H1 (cell line): ENCODE results near the gene EXT2. TPM values are rescaled to one million over a fixed set of nuclear protein-coding genes. Genes with fewer than 3 reads are reported as not detected.

Experiments
- BACH1 ChIP-seq: IDR thresholded peaks from 2 replicates; pipeline ENCODE4 v1.6.1; 2012; ENCODE audit warnings: low read length, improper control_type of control experiment
- BCL11A ChIP-seq, 2 experiments: IDR thresholded peaks; one replicate each; pipeline ENCODE4 v1.6.1; 2011; ENCODE audit warnings: low read depth in 2 of 2, low read length in 2 of 2, mild to moderate bottlenecking in 2 of 2
- CHD2 ChIP-seq: IDR thresholded peaks from 2 replicates; pipeline ENCODE4 v1.6.1; 2012; ENCODE audit warnings: low read length, improper control_type of control experiment
- EGR1 ChIP-seq: IDR thresholded peaks from 2 replicates; pipeline ENCODE4 v1.6.1; 2011; ENCODE audit warnings: low read depth, low read length, borderline replicate concordance
- GABPA ChIP-seq: IDR thresholded peaks from 2 replicates; pipeline ENCODE4 v1.6.1; 2011; ENCODE audit warnings: mild to moderate bottlenecking, low read length, moderate library complexity, borderline replicate concordance; ENCODE audit not compliant: insufficient read depth
- GTF2F1 ChIP-seq: IDR thresholded peaks from 2 replicates; pipeline ENCODE4 v1.6.1; 2012; ENCODE audit warnings: low read depth, low read length, improper control_type of control experiment, borderline replicate concordance
- HDAC2 ChIP-seq, 2 experiments: fragments of 300-600 bp in 1 of 2; sonication (generic) in 1 of 2; IDR thresholded peaks; 2 replicates each; pipeline ENCODE4 v1.6.1; 2011 to 2012; ENCODE audit warnings: low read depth in 2 of 2, low read length in 2 of 2, mild to moderate bottlenecking in 2 of 2, moderate library complexity in 2 of 2, borderline replicate concordance in 1 of 2, inconsistent platforms in 1 of 2
- NANOG ChIP-seq: IDR thresholded peaks from 2 replicates; pipeline ENCODE4 v1.6.1; 2011; ENCODE audit warnings: low read length, low read depth, mild to moderate bottlenecking, inconsistent platforms; ENCODE audit not compliant: insufficient read depth, poor library complexity, severe bottlenecking
- PHF8 ChIP-seq: fragments of 200-600 bp; sonication (generic); conservative IDR thresholded peaks from 2 replicates; pipeline ENCODE4 v1.7.1; 2012; ENCODE audit warnings: low read depth, mild to moderate bottlenecking, inconsistent platforms, low read length, moderate library complexity
- RBBP5 ChIP-seq: IDR thresholded peaks from 2 replicates; pipeline ENCODE4 v1.7.1; 2012; ENCODE audit warnings: low read depth, mild to moderate bottlenecking, inconsistent platforms, low read length, moderate library complexity, borderline replicate concordance
- SAP30 ChIP-seq: fragments of 300-600 bp; sonication (generic); IDR thresholded peaks from 2 replicates; pipeline ENCODE4 v1.7.1; 2012; ENCODE audit warnings: low read length, moderate library complexity, mild to moderate bottlenecking, inconsistent platforms; ENCODE audit not compliant: insufficient read depth, insufficient replicate concordance
- SIX5 ChIP-seq: IDR thresholded peaks from 2 replicates; pipeline ENCODE4 v1.6.1; 2011; ENCODE audit warnings: mild to moderate bottlenecking, low read depth, low read length
- SP1 ChIP-seq: IDR thresholded peaks from 2 replicates; pipeline ENCODE4 v1.6.1; 2011; ENCODE audit warnings: low read depth, low read length
- TAF7 ChIP-seq: optimal IDR thresholded peaks from 2 replicates; pipeline ENCODE3; 2011; ENCODE audit warnings: low read depth, mild to moderate bottlenecking, inconsistent platforms, low read length, moderate library complexity, borderline replicate concordance
- TBP ChIP-seq: IDR thresholded peaks from 2 replicates; pipeline ENCODE4 v1.6.1; 2011; ENCODE audit warnings: low read depth, low read length, improper control_type of control experiment
- YY1 ChIP-seq: IDR thresholded peaks from 2 replicates; pipeline ENCODE4 v1.6.1; 2011; ENCODE audit warnings: low read depth, mild to moderate bottlenecking, low read length
- polyA plus RNA-seq, 7 experiments: library from polyadenylated mRNA; depleted of rRNA in 3 of 7; stranded (reverse) in 5 of 7; unstranded in 2 of 7; fragments of >200 nt in 5 of 7; fragments of 200-250 nt in 2 of 7; gene quantifications; 1 replicate in 5 of 7; 2 replicates in 1 of 7; 4 replicates in 1 of 7; pipeline versions ENCODE4 v1.2.1 to v1.2.3, GENCODE V29; 2011 to 2013; ENCODE audit warnings: missing spikeins in 2 of 7, mixed read lengths in 2 of 7
- total RNA-seq: library from RNA; stranded (reverse); fragmentation: NEBNext Ultra II Directional; extraction: Animal tissue kit (Norgen Biotek cat#: 25700); gene quantifications from 2 replicates; pipeline ENCODE4 v1.2.1, GENCODE V29; 2021
- TF ChIP-seq, protein P1 (sequence below), 3 experiments: IDR thresholded peaks; 1 replicate in 2 of 3; 2 replicates in 1 of 3; pipeline versions ENCODE4 v1.5.1 to v1.6.1; 2011; ENCODE audit warnings: low read length in 3 of 3, mild to moderate bottlenecking in 3 of 3, inconsistent platforms in 2 of 3, low read depth in 1 of 3, moderate library complexity in 1 of 3; ENCODE audit not compliant: insufficient read depth in 1 of 3; ENCODE audit errors: control extremely low read depth in 1 of 3

EXT2 gene
- total and polyA plus RNA-seq, 2 of the 8 experiments (the other 6 are each of a cell fraction or from before 2014, with no cell fraction given), result 29.8 to 42.8 TPM

DNA sequence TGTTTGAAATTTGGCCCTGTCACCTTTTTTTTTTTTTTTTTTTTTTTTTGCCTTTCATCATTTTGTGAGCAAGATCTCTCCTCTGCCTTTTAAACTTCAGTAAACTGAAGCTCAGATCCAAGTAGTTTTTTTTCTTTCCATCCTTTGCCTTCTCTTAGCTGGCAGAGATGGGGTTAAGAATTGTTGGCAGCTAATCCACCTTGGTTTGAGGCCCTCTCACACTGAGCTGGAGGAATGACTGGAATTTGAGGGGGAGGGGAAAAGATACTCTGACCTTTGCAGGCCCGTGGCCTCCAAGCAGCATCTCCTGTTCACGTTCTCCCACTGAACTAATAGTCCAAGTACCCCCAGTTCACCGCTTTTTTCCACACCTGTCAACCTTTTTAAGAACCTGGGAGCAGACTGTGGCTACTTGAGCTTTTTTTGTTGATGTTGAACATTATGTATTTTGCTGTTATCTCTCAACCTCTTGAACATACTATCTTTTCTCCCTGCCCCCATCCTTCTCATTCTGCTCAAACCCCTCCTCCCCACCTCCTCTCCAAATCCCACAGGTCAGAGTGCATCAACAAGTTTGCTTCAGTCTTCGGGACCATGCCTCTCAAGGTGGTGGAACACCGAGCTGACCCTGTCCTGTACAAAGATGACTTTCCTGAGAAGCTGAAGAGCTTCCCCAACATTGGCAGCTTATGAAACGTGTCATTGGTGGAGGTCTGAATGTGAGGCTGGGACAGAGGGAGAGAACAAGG is 148.3 kb downstream of the EXT2 start (continued):
- TF ChIP-seq RBBP5, result peak; percentile 100
- TF ChIP-seq EGR1, result peak; percentile 83
- no peak for TF ChIP-seq PHF8
- peak in 1 of 2 experiments; percentile 57 for TF ChIP-seq BCL11A (IDR thresholded peaks at IDR 0.05; ENCODE audit: low read depth in 2 of 2, low read length in 2 of 2)
- TF ChIP-seq, protein P1, sequence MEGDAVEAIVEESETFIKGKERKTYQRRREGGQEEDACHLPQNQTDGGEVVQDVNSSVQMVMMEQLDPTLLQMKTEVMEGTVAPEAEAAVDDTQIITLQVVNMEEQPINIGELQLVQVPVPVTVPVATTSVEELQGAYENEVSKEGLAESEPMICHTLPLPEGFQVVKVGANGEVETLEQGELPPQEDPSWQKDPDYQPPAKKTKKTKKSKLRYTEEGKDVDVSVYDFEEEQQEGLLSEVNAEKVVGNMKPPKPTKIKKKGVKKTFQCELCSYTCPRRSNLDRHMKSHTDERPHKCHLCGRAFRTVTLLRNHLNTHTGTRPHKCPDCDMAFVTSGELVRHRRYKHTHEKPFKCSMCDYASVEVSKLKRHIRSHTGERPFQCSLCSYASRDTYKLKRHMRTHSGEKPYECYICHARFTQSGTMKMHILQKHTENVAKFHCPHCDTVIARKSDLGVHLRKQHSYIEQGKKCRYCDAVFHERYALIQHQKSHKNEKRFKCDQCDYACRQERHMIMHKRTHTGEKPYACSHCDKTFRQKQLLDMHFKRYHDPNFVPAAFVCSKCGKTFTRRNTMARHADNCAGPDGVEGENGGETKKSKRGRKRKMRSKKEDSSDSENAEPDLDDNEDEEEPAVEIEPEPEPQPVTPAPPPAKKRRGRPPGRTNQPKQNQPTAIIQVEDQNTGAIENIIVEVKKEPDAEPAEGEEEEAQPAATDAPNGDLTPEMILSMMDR (IDR thresholded peaks at IDR 0.05; ENCODE audit: control extremely low read depth in 1 of 3, insufficient read depth in 1 of 3, low read depth in 1 of 3, low read length in 3 of 3), result no peak
- 0 out of 2 replicates have a peak, but pooled peaks have one; percentile 11 for TF ChIP-seq BACH1
- no peak for TF ChIP-seq GABPA
- TF ChIP-seq TAF7, result no peak
- 0 out of 2 replicates have a peak, but pooled peaks have one; percentile 14 for TF ChIP-seq TBP
- TF ChIP-seq GTF2F1, result no peak
- TF ChIP-seq SP1, result peak; percentile 99
- TF ChIP-seq YY1, result peak; percentile 64; the same call in 1 of the 2 replicates
- no peak for TF ChIP-seq SIX5
- peak; percentile 66 for TF ChIP-seq CHD2
- peak; percentile 53 for TF ChIP-seq NANOG
- TF ChIP-seq SAP30, result no peak
- TF ChIP-seq HDAC2 (IDR thresholded peaks at IDR 0.05; ENCODE audit: borderline replicate concordance in 1 of 2, low read depth in 2 of 2, low read length in 2 of 2), result 0 out of 4 replicates have a peak, but pooled peaks have one; percentile 39 to 79
